ENCODE measurements around the gene HEMGN.

- TF ChIP-seq, protein P1, sequence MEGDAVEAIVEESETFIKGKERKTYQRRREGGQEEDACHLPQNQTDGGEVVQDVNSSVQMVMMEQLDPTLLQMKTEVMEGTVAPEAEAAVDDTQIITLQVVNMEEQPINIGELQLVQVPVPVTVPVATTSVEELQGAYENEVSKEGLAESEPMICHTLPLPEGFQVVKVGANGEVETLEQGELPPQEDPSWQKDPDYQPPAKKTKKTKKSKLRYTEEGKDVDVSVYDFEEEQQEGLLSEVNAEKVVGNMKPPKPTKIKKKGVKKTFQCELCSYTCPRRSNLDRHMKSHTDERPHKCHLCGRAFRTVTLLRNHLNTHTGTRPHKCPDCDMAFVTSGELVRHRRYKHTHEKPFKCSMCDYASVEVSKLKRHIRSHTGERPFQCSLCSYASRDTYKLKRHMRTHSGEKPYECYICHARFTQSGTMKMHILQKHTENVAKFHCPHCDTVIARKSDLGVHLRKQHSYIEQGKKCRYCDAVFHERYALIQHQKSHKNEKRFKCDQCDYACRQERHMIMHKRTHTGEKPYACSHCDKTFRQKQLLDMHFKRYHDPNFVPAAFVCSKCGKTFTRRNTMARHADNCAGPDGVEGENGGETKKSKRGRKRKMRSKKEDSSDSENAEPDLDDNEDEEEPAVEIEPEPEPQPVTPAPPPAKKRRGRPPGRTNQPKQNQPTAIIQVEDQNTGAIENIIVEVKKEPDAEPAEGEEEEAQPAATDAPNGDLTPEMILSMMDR (IDR thresholded peaks at IDR 0.05), result no peak
- no peak for TF ChIP-seq POLR2A (IDR thresholded peaks at IDR 0.05)
Measured at GRCh38 chr9:97975376-97975775, 37.4 kb upstream of the HEMGN start.

Measured in right lobe of liver (tissue), 4 donors.